GM21576 (cell line): ENCODE measurements around the gene BCAS2.
"Not testable (repeated sequence)": the region's sequence is repeated elsewhere in the genome, so short reads cannot be mapped to it uniquely, and the experiment has no call there.

ENCODE experiments used
- ATAC-seq: cut with Tn5 transposase; IDR thresholded peaks from one replicate; pipeline ENCODE4 v1.9.1; 2021; ENCODE audit warnings: mild to moderate bottlenecking, moderate library complexity; ENCODE audit not compliant: unreplicated experiment

The BCAS2 gene

DNA sequence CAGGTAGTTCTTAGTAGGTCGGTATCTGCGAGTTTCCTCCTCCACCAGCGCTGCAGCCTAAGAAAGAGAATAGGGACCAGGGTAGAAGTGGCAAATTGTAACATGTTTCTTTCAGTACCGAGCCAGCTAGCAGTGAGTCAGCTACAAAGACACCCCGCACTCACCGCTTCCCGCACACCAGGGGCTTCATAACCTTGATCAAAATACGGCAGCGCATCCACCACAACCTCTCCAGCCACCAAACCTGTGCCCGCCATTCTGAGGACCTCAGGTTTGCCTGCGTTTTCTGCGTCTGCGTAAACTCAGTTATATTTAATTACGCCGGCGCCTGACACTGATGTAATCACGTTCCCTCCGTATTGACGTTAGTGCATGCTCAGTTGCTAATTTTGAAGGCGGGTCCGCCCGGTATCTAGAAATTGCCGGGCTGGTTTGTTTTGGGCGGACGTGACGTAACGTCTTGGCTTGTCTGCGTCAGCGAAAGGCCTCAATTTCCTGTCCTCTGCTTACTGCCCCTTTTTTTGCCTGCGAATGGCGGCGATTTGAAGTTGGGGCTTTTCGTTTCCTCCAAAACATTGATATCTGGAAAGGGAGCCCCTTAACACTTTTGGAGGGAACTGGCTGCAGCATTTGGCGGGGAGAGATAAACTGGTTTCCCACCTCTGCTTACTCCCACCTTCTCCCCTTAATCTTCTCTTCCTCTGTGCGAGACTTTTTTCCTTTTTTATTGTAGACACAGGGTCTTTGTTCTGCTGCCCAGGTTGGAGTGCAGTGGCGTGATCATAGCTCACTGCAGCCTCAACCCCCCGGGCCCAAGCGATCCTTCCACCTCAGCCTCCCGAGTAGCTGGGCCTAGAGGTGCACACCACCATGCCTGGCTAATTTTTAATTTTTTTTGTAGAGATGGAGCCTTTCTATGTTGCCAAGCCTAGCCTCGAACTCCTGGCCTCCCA, at the start of gene BCAS2:
Gene BCAS2 (minus strand): TSS at position 281 of the 953 bp plus-strand sequence. CDS start 24 bp downstream, at position 257.
- ATAC-seq, result peak; percentile 99

GRCh38 chr1:114627107-114627506, 45.7 kb upstream of the BCAS2 start:
- no peak for ATAC-seq

DNA sequence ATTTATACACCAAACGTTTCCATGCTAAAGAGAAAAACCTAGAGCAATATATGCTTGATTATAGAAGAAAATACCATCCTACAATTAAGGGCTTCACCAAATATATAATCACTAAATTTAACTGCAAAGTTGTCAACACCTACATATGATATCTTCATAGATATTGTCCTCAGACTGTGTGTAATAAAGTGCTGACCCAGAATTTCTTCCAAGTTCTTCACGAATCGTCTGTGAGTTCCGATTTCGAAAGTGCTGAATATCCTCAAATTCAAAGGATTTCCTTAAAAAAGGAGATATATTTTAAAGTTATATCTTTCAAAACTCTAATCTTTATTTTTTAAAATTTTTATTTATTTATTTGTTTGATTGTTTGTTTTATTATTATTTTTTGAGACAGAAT, 41.9 kb upstream of the BCAS2 start:
- ATAC-seq, result no peak

DNA sequence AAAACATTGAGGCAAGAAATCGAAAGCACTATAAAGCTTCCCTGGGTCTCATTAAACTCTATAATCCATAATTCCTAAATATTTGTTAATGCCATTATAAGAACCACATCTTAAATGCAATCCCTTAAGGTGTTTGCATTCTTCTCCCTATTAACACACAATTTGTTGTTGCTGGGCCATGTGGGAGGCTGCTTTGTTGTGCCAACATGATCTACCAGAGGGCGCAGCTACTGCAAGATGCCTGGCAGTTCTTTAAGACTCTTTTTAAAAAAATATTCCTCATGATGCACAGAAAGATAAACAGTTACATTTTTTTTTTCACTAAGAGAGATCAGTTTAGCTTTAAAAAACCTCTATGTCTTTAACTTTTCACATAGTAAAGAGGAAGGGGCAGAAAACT, 39.0 kb upstream of the BCAS2 start:
- no peak for ATAC-seq

DNA sequence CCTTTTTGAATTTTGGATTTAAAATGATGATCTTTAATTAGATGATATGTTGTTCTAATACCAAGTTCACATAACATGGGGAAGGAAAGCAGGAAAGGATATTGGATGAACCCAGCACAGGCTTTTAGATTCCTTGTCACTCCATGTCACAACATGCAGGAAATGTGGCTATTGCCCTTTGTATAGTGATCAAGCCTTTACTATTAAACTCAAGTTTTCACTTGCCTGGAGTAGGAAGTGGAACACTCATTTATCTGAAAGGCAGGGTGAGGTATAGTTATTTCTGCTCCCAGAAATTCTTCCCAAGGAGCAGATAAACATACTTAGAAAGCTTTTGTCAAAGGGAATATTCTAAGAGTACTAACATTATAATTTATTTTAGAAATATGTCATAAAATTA, 37.2 kb upstream of the BCAS2 start:
- ATAC-seq, result no peak

DNA sequence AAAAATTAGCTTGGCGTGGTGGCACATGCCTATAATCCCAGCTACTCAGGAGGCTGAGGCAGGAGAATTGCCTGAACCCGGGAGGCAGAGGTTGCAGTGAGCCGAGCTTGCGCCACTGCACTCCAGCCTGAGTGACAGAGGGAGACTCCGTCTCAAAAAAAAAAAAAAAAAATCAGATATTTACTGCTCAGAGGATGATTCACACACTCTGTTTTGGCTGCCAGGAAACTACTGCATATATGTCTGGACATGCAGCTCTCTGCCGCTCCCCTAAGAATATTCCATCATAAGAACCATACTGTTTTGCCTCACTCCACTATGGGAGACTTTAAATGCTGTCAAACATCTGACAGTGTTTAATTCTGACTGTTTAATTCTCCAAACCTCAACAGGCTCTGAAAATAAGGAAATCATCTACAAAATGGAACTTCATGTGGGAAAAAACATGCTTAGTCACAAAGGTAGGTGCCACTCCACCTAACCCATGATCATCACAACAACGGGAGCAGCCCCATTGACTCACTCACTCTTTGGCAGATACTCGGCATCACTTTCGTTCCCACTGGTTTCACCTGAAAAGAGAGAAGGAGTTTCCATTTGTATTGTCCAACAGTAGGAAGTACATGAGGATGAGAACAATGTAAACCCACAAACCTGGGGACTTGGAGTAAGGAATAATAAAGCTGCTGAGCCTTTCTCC, 29.3 kb upstream of the BCAS2 start:
- ATAC-seq, result no peak

DNA sequence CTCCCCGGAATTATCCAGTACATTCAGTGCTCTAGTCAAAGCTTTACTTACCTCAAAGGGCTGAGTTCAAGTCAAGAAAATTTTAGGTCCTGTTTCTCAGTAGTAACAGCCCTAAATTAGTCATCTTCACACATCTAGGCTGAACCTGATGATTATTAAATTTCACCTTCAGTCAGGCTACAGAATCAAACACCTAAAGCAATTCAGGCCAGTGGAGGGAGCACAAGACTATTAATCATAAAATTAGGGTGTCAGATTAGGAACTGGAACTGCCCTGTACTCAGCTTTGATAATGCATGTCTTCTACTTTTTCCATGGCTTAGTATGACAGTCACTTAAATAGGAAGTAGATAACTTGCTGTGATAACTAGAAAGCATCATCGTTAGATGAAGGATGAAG, 28.4 kb upstream of the BCAS2 start:
- no peak for ATAC-seq

- no peak for ATAC-seq
Observed at GRCh38 chr1:114609026-114609425, 27.6 kb upstream of the BCAS2 start.

- ATAC-seq, result no peak
Observed at GRCh38 chr1:114607223-114607622, 25.8 kb upstream of the BCAS2 start.

DNA sequence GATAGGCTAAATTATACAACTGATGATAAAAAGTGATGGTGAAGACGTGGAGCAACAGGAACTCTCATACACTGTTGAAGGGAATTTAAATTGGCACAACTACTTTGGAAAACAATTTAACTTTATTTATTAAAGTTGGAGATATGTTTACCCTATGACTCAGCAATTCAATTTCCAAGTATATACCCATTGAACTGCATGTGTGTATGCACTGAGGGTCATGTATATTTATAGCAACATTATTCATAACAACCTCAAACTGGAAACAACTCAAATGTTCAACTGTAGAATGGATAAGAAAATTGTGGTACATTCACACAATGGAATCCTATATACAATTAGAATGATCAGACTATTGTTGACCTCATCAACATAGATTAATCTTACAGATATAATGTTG, 16.5 kb upstream of the BCAS2 start:
- ATAC-seq, result no peak

GRCh38 chr1:114595602-114596001, 14.2 kb upstream of the BCAS2 start:
- no peak for ATAC-seq

DNA sequence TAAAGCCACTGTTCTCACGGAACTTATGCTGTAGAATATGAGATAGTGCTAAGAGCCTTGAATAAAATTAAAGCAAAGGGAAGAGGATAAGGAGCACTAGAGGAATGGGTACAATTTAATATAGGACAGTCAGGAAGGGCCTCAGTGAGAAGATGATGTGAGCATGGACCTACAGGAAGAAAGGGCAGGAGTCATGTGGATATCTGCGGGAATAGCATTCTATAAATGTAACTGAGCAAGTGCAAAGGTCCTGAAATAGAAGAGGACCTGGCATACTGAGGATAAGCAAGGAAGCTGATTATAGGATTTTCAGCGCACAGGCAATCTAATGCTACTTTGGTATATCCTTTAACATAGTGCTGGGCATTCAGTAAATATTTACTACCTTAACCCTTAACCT, 12.6 kb upstream of the BCAS2 start:
- ATAC-seq, result no peak

- ATAC-seq, result no peak
Observed at GRCh38 chr1:114589122-114589521, 7.7 kb upstream of the BCAS2 start.

DNA sequence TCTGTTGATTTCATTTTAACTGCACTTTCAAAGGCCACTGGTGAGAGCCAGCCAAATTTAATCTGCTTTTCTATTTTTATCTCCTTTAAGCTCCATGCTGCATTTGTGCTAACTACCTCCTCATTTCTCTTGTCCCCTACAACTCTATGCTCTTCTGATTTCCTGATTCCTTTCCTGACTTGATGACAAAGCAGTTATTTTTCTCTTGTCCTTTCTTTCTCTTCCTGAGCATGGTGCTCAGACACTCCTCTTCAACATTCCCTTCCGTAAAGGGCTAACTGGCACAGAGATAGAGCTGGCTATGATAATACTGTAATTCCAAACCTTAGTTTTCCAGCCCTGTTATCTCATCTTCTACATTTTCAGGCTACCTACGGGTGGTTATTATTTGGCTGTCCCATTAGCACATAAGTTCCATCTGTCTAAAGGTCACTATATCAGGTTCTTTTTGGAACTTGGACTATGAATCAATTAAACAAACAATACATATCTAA, 6.8 kb upstream of the BCAS2 start:
- ATAC-seq, result no peak

GRCh38 chr1:114587203-114587991, 6.0 kb upstream of the BCAS2 start:
- no peak for ATAC-seq

DNA sequence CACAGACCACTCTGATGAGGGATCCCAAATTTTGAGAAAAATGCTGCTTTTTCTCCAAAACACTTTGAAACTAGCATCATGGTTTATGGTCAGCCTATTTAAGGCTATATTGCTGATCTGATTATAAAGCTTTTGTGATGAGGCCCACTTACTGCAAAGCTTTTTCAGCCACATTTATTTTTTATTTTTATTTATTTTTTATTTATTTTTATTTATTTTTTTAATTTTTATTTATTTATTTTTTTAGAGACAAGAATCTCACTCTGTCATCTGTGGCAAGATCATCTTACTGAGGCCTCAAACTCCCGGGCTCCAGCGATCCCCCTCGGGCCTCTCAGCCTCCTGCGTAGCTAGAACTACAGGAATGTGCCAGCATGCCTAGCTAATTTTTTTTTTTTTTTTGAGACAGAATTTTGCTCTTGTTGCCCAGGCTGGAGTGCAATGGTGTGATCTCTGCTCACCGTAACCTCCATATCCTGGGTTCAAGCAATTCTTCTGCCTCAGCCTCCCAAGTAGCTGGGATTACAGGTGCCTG, 5.2 kb upstream of the BCAS2 start:
- ATAC-seq, result no peak

- no peak for ATAC-seq
Observed at GRCh38 chr1:114585231-114585630, 3.8 kb upstream of the BCAS2 start.

DNA sequence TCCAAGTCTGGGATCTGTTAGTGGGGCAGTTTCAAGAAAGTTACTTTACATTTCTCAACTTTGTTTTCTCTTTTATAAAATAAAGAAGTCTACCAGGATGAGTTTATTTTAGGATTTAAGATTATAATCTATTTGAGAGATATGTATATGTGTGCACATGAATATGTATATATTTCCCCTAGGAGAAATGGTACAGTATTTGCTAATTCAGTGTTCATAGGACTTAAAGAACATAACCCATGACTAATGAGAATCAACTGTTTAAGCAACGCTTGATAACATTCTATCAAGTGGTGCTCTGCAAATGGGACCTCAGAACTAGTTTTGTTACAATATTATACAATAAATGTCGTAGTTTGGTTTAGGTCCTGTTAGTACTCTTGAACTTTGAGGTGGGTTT, 7.0 kb downstream of the BCAS2 start:
- ATAC-seq, result no peak

DNA sequence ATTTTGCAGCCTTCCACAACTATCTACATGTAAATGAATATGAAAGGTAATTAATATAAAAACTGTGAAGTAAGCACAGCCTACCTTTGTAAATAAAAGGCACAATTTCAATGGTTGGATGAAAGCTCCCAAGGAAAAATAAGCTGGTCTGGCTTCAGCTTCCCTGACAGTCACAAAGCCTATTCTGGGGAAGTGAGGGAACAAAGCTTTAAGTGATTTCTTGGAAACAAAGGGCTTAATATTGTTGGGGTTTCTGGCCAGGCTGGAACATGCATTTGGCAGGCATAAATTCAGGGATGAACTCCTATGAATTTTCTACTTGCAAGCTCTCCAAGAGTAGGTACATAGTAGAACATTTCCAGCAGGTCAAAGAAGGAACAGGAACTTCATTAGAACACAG, 17.3 kb downstream of the BCAS2 start:
- no peak for ATAC-seq

DNA sequence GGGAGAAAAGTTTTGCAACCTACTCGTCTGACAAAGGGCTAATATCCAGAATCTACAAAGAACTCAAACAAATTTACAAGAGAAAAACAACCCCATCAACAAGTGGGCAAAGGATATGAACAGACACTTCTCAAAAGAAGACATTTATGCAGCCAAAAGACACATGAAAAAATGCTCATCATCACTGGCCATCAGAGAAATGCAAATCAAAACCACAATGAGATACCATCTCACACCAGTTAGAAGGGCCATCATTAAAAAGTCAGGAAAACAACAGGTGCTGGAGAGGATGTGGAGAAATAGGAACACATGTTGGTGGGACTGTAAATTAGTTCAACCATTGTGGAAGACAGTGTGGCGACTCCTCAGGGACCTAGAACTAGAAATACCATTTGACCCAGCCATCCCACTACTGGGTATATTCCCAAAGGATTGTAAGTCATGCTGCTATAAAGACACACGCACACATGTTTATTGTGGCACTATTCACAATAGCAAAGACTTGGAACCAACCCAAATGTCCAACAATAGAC, 18.4 kb downstream of the BCAS2 start:
- not testable (repeated sequence) for ATAC-seq

- no peak for ATAC-seq
Observed at GRCh38 chr1:114561333-114561732, 20.1 kb downstream of the BCAS2 start.
